Astrocyte of the spinal cord (primary cell): ENCODE data around the gene DNAJB12.

Experiments used
- DNase-seq: peaks from one replicate; pipeline ENCODE4 v3.0.0; 2011; ENCODE audit warnings: low read depth, low spot score
- H3K4me3 ChIP-seq: 2 replicates; pipeline ENCODE4 v1.5.1; 2011; ENCODE audit warnings: low read depth, mild to moderate bottlenecking, low read length, moderate library complexity
- CTCF ChIP-seq: IDR thresholded peaks from 2 replicates; pipeline ENCODE4 v1.5.1; 2012; ENCODE audit warnings: low read depth, mild to moderate bottlenecking, low read length, inconsistent platforms
- in situ Hi-C: cut with HindIII; loops from 2 replicates; pipeline ENCODE4 v1.10.0; 2017; ENCODE audit warnings: low sequenced_read_pairs

The DNAJB12 gene

GRCh38 chr10:72336259-72337038 is 18.3 kb downstream of the DNAJB12 start:
- H3K4me3 ChIP-seq: no peak overlapping the region
- peak; percentile 43 for DNase-seq
- in situ Hi-C loops: no loop called here
- no peak for TF ChIP-seq CTCF

- in situ Hi-C loops: no loop called here
- peak; percentile 12 for TF ChIP-seq CTCF
- no peak overlapping the region for H3K4me3 ChIP-seq
- DNase-seq: peak; percentile 86
These were observed 19.1 kb downstream of the DNAJB12 start for GRCh38 chr10:72335394-72336258.

- DNase-seq: peak; percentile 100
- peak; percentile 43 for TF ChIP-seq CTCF
- no peak overlapping the region for H3K4me3 ChIP-seq
- in situ Hi-C loops: no loop called here
These were observed 19.8 kb downstream of the DNAJB12 start for GRCh38 chr10:72334825-72335393.

- H3K4me3 ChIP-seq: no peak overlapping the region
- peak; percentile 95 for DNase-seq
- TF ChIP-seq CTCF: no peak
- in situ Hi-C loops: no loop called here
These were observed 20.4 kb downstream of the DNAJB12 start for GRCh38 chr10:72334196-72334824.

- DNase-seq: no peak
- TF ChIP-seq CTCF: no peak
- in situ Hi-C loops: no loop called here
- H3K4me3 ChIP-seq: no peak overlapping the region
These were observed 21.4 kb downstream of the DNAJB12 start for GRCh38 chr10:72333112-72334015.
